HEK293 (cell line): Measurements from ENCODE around the gene PHF19.

Experiments
- CTCF ChIA-PET: fragments of 350-600 bp; formaldehyde crosslinking; extraction: SDS; loops from one replicate; lab custom pipeline; 2021; ENCODE audit warnings: antibody characterized with exemption; lab: Yijun Ruan, JAX
- POLR2A ChIA-PET: fragments of 300-600 bp; formaldehyde crosslinking; extraction: SDS; loops from one replicate; lab custom pipeline; 2020; ENCODE audit warnings: antibody characterized with exemption, inconsistent platforms; lab: Yijun Ruan, JAX
- H3K27ac ChIP-seq: fragments of 200-500 bp; sonication (Bioruptor generic); 2 replicates; pipeline ENCODE4 v1.5.1; 2014; ENCODE audit warnings: low read depth, low read length, control low read depth, inconsistent platforms; ENCODE audit errors: extremely low read depth
- H3K36me3 ChIP-seq, 2 experiments: fragments of 200-500 bp in 1 of 2; sonication (Bioruptor generic) in 1 of 2; 1 replicate in 1 of 2; 2 replicates in 1 of 2; pipeline ENCODE4 v1.5.1; 2014 to 2017; ENCODE audit warnings: inconsistent platforms in 2 of 2, low read length in 2 of 2; ENCODE audit not compliant: control insufficient read depth in 2 of 2, insufficient read depth in 1 of 2
- H3K4me1 ChIP-seq: fragments of 200-500 bp; sonication (Bioruptor generic); 2 replicates; pipeline ENCODE4 v1.5.1; 2014; ENCODE audit warnings: mild to moderate bottlenecking, low read length, inconsistent platforms; ENCODE audit not compliant: control insufficient read depth, insufficient read depth
- H3K4me3 ChIP-seq: 2 replicates; pipeline ENCODE4 v1.5.1; 2011; ENCODE audit warnings: low read depth, mild to moderate bottlenecking, control low read depth, low read length, moderate library complexity
- H3K9me3 ChIP-seq: fragments of 200-500 bp; sonication (Bioruptor generic); 2 replicates; pipeline ENCODE4 v1.5.1; 2014; ENCODE audit warnings: low read depth, low read length, inconsistent platforms; ENCODE audit not compliant: control insufficient read depth, insufficient read depth
- WT1 ChIP-seq: fragments of 450-650 bp; formaldehyde crosslinking; IDR thresholded peaks from 2 replicates; pipeline ENCODE4 v1.5.1; 2016; ENCODE audit warnings: missing biosample characterization, missing genetic modification characterization
- ZBTB17 ChIP-seq: fragments of 450-650 bp; formaldehyde crosslinking; IDR thresholded peaks from 2 replicates; pipeline ENCODE4 v1.5.1; 2016; ENCODE audit warnings: missing biosample characterization, missing genetic modification characterization
- ZBTB21 ChIP-seq: fragments of 450-650 bp; formaldehyde crosslinking; IDR thresholded peaks from 2 replicates; pipeline ENCODE4 v1.5.1; 2017; ENCODE audit warnings: missing biosample characterization, missing genetic modification characterization
- ZBTB48 ChIP-seq: fragments of 450-650 bp; formaldehyde crosslinking; IDR thresholded peaks from 2 replicates; pipeline ENCODE4 v1.5.1; 2016; ENCODE audit warnings: missing biosample characterization, missing genetic modification characterization
- ZNF112 ChIP-seq: fragments of 450-650 bp; formaldehyde crosslinking; IDR thresholded peaks from 2 replicates; pipeline ENCODE4 v1.5.0; 2017; ENCODE audit warnings: missing biosample characterization, missing genetic modification characterization
- ZNF121 ChIP-seq: fragments of 450-650 bp; formaldehyde crosslinking; IDR thresholded peaks from 2 replicates; pipeline ENCODE4 v1.5.1; 2016; ENCODE audit warnings: missing biosample characterization, missing genetic modification characterization
- ZNF558 ChIP-seq: fragments of 450-650 bp; formaldehyde crosslinking; IDR thresholded peaks from 2 replicates; pipeline ENCODE4 v1.5.1; 2016; ENCODE audit warnings: missing biosample characterization, missing genetic modification characterization
- ZNF624 ChIP-seq: fragments of 450-650 bp; formaldehyde crosslinking; IDR thresholded peaks from 2 replicates; pipeline ENCODE4 v1.5.1; 2017; ENCODE audit warnings: missing biosample characterization, missing genetic modification characterization
- ZNF677 ChIP-seq: fragments of 450-650 bp; IDR thresholded peaks from 2 replicates; pipeline ENCODE4 v1.5.0; 2018; ENCODE audit warnings: missing biosample characterization, mild to moderate bottlenecking, missing genetic modification characterization, moderate library complexity
- ZSCAN23 ChIP-seq: fragments of 450-650 bp; formaldehyde crosslinking; IDR thresholded peaks from 2 replicates; pipeline ENCODE4 v1.5.1; 2016; ENCODE audit warnings: missing biosample characterization, missing genetic modification characterization
- TF ChIP-seq, protein P1 (sequence below): fragments of 450-650 bp; formaldehyde crosslinking; IDR thresholded peaks from 2 replicates; pipeline ENCODE4 v1.5.1; 2016; ENCODE audit warnings: missing biosample characterization, missing genetic modification characterization, borderline replicate concordance
- TF ChIP-seq, protein P2 (sequence below): fragments of 450-650 bp; formaldehyde crosslinking; IDR thresholded peaks from 2 replicates; pipeline ENCODE4 v1.5.1; 2016; ENCODE audit warnings: missing biosample characterization, missing genetic modification characterization
- TF ChIP-seq, protein P3 (sequence below): fragments of 450-650 bp; formaldehyde crosslinking; IDR thresholded peaks from 2 replicates; pipeline ENCODE4 v1.5.1; 2017; ENCODE audit warnings: missing biosample characterization, missing genetic modification characterization
- TF ChIP-seq, protein P4 (sequence below): fragments of 450-650 bp; formaldehyde crosslinking; IDR thresholded peaks from 2 replicates; pipeline ENCODE4 v1.5.1; 2017; ENCODE audit warnings: missing biosample characterization, missing genetic modification characterization
- TF ChIP-seq, protein P5 (sequence below): fragments of 450-650 bp; formaldehyde crosslinking; IDR thresholded peaks from 2 replicates; pipeline ENCODE4 v1.5.1; 2017; ENCODE audit warnings: missing biosample characterization, missing genetic modification characterization
- TF ChIP-seq, protein P6 (sequence below): fragments of 450-650 bp; formaldehyde crosslinking; IDR thresholded peaks from 2 replicates; pipeline ENCODE4 v1.5.1; 2017; ENCODE audit warnings: missing biosample characterization, mild to moderate bottlenecking, missing genetic modification characterization, moderate library complexity

PHF19 gene

DNA sequence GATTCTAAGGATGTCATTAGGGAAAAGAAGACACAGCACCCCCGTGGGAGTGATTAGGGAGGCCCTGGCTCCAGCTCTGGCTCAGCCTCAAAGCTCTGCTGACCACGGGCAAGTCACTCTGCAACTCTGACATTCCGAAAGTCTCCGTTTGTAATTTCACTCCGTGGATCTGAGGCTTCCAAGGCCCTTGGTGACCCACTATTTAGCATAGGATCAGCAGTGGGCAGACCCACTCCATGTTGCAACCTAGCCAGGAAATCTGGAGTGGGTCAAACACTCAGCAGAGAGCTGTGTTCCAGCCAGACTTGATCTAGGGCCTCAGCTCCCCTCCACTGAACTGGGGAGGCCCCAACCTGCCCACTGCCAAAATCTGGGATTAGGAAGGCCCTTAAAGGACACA lies 11.8 kb downstream of the PHF19 start:
- Histone ChIP-seq H3K4me1 (no peaks in the 10 kb centered on the region), H3K36me3 (peaks cover 0 to 69% of the 10 kb centered on the region in 2 experiments; a peak in 1 of 3 replicates), H3K27ac (no peak overlapping the region), H3K9me3 (no peaks in the 10 kb centered on the region), H3K4me3 (no peak overlapping the region)
- POLR2A ChIA-PET: no interaction called here
- TF ChIP-seq, protein P1, sequence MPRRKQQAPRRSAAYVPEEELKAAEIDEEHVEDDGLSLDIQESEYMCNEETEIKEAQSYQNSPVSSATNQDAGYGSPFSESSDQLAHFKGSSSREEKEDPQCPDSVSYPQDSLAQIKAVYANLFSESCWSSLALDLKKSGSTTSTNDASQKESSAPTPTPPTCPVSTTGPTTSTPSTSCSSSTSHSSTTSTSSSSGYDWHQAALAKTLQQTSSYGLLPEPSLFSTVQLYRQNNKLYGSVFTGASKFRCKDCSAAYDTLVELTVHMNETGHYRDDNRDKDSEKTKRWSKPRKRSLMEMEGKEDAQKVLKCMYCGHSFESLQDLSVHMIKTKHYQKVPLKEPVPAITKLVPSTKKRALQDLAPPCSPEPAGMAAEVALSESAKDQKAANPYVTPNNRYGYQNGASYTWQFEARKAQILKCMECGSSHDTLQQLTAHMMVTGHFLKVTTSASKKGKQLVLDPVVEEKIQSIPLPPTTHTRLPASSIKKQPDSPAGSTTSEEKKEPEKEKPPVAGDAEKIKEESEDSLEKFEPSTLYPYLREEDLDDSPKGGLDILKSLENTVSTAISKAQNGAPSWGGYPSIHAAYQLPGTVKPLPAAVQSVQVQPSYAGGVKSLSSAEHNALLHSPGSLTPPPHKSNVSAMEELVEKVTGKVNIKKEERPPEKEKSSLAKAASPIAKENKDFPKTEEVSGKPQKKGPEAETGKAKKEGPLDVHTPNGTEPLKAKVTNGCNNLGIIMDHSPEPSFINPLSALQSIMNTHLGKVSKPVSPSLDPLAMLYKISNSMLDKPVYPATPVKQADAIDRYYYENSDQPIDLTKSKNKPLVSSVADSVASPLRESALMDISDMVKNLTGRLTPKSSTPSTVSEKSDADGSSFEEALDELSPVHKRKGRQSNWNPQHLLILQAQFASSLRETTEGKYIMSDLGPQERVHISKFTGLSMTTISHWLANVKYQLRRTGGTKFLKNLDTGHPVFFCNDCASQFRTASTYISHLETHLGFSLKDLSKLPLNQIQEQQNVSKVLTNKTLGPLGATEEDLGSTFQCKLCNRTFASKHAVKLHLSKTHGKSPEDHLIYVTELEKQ (tag by site-specific recombination): no peak
- TF ChIP-seq, protein P2, sequence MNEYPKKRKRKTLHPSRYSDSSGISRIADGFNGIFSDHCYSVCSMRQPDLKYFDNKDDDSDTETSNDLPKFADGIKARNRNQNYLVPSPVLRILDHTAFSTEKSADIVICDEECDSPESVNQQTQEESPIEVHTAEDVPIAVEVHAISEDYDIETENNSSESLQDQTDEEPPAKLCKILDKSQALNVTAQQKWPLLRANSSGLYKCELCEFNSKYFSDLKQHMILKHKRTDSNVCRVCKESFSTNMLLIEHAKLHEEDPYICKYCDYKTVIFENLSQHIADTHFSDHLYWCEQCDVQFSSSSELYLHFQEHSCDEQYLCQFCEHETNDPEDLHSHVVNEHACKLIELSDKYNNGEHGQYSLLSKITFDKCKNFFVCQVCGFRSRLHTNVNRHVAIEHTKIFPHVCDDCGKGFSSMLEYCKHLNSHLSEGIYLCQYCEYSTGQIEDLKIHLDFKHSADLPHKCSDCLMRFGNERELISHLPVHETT (tag by site-specific recombination): no peak
- TF ChIP-seq WT1 (tag by site-specific recombination) (no peak), ZSCAN23 (tag by site-specific recombination) (no peak), ZBTB21 (tag by site-specific recombination) (no peak)
- TF ChIP-seq, protein P3, sequence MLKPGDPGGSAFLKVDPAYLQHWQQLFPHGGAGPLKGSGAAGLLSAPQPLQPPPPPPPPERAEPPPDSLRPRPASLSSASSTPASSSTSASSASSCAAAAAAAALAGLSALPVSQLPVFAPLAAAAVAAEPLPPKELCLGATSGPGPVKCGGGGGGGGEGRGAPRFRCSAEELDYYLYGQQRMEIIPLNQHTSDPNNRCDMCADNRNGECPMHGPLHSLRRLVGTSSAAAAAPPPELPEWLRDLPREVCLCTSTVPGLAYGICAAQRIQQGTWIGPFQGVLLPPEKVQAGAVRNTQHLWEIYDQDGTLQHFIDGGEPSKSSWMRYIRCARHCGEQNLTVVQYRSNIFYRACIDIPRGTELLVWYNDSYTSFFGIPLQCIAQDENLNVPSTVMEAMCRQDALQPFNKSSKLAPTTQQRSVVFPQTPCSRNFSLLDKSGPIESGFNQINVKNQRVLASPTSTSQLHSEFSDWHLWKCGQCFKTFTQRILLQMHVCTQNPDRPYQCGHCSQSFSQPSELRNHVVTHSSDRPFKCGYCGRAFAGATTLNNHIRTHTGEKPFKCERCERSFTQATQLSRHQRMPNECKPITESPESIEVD (tag by site-specific recombination): no peak
- TF ChIP-seq, protein P4, sequence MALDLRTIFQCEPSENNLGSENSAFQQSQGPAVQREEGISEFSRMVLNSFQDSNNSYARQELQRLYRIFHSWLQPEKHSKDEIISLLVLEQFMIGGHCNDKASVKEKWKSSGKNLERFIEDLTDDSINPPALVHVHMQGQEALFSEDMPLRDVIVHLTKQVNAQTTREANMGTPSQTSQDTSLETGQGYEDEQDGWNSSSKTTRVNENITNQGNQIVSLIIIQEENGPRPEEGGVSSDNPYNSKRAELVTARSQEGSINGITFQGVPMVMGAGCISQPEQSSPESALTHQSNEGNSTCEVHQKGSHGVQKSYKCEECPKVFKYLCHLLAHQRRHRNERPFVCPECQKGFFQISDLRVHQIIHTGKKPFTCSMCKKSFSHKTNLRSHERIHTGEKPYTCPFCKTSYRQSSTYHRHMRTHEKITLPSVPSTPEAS (tag by site-specific recombination): no peak
- TF ChIP-seq, protein P5, sequence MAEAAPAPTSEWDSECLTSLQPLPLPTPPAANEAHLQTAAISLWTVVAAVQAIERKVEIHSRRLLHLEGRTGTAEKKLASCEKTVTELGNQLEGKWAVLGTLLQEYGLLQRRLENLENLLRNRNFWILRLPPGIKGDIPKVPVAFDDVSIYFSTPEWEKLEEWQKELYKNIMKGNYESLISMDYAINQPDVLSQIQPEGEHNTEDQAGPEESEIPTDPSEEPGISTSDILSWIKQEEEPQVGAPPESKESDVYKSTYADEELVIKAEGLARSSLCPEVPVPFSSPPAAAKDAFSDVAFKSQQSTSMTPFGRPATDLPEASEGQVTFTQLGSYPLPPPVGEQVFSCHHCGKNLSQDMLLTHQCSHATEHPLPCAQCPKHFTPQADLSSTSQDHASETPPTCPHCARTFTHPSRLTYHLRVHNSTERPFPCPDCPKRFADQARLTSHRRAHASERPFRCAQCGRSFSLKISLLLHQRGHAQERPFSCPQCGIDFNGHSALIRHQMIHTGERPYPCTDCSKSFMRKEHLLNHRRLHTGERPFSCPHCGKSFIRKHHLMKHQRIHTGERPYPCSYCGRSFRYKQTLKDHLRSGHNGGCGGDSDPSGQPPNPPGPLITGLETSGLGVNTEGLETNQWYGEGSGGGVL: no peak
- TF ChIP-seq, protein P6, sequence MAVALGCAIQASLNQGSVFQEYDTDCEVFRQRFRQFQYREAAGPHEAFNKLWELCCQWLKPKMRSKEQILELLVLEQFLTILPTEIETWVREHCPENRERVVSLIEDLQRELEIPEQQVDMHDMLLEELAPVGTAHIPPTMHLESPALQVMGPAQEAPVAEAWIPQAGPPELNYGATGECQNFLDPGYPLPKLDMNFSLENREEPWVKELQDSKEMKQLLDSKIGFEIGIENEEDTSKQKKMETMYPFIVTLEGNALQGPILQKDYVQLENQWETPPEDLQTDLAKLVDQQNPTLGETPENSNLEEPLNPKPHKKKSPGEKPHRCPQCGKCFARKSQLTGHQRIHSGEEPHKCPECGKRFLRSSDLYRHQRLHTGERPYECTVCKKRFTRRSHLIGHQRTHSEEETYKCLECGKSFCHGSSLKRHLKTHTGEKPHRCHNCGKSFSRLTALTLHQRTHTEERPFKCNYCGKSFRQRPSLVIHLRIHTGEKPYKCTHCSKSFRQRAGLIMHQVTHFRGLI: no peak
- CTCF ChIA-PET: interaction anchor here (0.7 kb wide), 1 partner anchor 72 kb away, joined by 3 read pairs; no protein-coding TSS in a partner anchor

DNA sequence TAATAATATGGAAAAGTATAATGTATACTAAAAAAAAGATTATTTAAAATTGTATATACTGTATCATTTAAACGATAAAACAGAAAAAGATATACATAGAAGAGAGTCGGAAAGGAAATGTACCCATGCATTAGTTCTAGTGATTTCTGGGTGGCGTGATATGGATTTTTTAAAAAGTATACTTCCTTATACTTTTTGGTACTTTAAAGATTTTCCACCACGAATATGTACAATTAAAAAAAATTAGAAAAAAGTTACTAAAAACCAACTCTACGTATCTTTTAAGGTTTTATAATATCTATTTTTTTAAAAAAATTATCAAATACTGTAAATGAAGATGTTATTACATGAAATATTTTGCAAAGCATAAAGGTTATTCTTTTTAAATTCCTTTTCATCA lies 12.3 kb downstream of the PHF19 start:
- H3K27ac ChIP-seq: no peak overlapping the region
- H3K4me3 ChIP-seq: no peak overlapping the region
- CTCF ChIA-PET: no interaction called here
- H3K4me1 ChIP-seq: no peaks in the 10 kb centered on the region
- POLR2A ChIA-PET: no interaction called here
- no peaks in the 10 kb centered on the region for H3K9me3 ChIP-seq
- TF ChIP-seq ZNF121 (no peak), ZNF624 (no peak), ZBTB48 (tag by site-specific recombination) (no peak), ZNF558 (tag by site-specific recombination) (no peak), ZNF677 (tag by site-specific recombination) (no peak), ZBTB17 (tag by site-specific recombination) (no peak), ZNF112 (tag by site-specific recombination) (no peak)
- H3K36me3 ChIP-seq: peaks cover 0 to 69% of the 10 kb centered on the region in 2 experiments; a peak in 1 of 3 replicates
